Glutamatergic neuron (in vitro differentiated cells): ENCODE measurements around the gene EBI3. TPM values are rescaled to one million over a fixed set of nuclear protein-coding genes. Genes with fewer than 3 reads are reported as not detected.

Experiments used
- DNase-seq: peaks from one replicate; pipeline ENCODE4 v3.0.0; 2022
- H3K27ac Mint-ChIP-seq: one replicate; pipeline ENCODE4 v1.8.0; 2020; ENCODE audit warnings: mild to moderate bottlenecking, mixed read lengths, inconsistent platforms; ENCODE audit not compliant: unreplicated experiment
- H3K27me3 Mint-ChIP-seq: one replicate; pipeline ENCODE4 v1.8.0; 2020; ENCODE audit warnings: mild to moderate bottlenecking, moderate library complexity, mixed read lengths, inconsistent platforms; ENCODE audit not compliant: unreplicated experiment
- H3K36me3 Mint-ChIP-seq: one replicate; pipeline ENCODE4 v1.8.0; 2020; ENCODE audit warnings: mild to moderate bottlenecking, mixed read lengths, inconsistent platforms; ENCODE audit not compliant: unreplicated experiment
- H3K4me1 Mint-ChIP-seq: one replicate; pipeline ENCODE4 v1.8.0; 2020; ENCODE audit warnings: mild to moderate bottlenecking, low read depth, mixed read lengths, inconsistent platforms; ENCODE audit not compliant: unreplicated experiment
- H3K4me3 Mint-ChIP-seq: one replicate; pipeline ENCODE4 v1.8.0; 2020; ENCODE audit warnings: mild to moderate bottlenecking, mixed read lengths, inconsistent platforms; ENCODE audit not compliant: unreplicated experiment
- H3K9me3 Mint-ChIP-seq: one replicate; pipeline ENCODE4 v1.8.0; 2020; ENCODE audit warnings: mild to moderate bottlenecking, moderate library complexity, mixed read lengths, inconsistent platforms; ENCODE audit not compliant: unreplicated experiment
- CTCF ChIP-seq: fragments of 200-600 bp; sonication (generic); IDR thresholded peaks from one replicate; pipeline ENCODE4 v1.5.0; 2021; ENCODE audit not compliant: partially characterized antibody, unreplicated experiment
- total RNA-seq: library from RNA; stranded (reverse); fragmentation: NEBNext Ultra II Directional; extraction: Animal tissue kit (Norgen Biotek cat#: 25700); gene quantifications from one replicate; pipeline ENCODE4 v1.2.1, GENCODE V29; 2021; ENCODE audit not compliant: unreplicated experiment

EBI3 gene
- total RNA-seq, 1 donor from 2014 or later = not detected

GRCh38 chr19:4197228-4197624 is 32.1 kb upstream of the EBI3 start:
- H3K9me3 Mint-ChIP-seq = peaks cover 13% of the 10 kb centered on the region
- H3K4me1 Mint-ChIP-seq = peaks cover 18% of the 10 kb centered on the region
- peaks cover 19% of the 10 kb centered on the region for H3K27me3 Mint-ChIP-seq
- H3K36me3 Mint-ChIP-seq = peaks cover 8% of the 10 kb centered on the region
- peak overlapping the region; percentile 49 for H3K27ac Mint-ChIP-seq
- peak overlapping the region; percentile 98 for H3K4me3 Mint-ChIP-seq
- no peak for DNase-seq
- TF ChIP-seq CTCF = no peak

- peak; percentile 66 for DNase-seq
- peak overlapping the region; percentile 98 for H3K4me3 Mint-ChIP-seq
- no peak for TF ChIP-seq CTCF
- peaks cover 19% of the 10 kb centered on the region for H3K27me3 Mint-ChIP-seq
- peak overlapping the region; percentile 49 for H3K27ac Mint-ChIP-seq
- peaks cover 13% of the 10 kb centered on the region for H3K9me3 Mint-ChIP-seq
- peaks cover 8% of the 10 kb centered on the region for H3K36me3 Mint-ChIP-seq
- peaks cover 18% of the 10 kb centered on the region for H3K4me1 Mint-ChIP-seq
These were observed 31.5 kb upstream of the EBI3 start for GRCh38 chr19:4197625-4198466.

GRCh38 chr19:4198467-4199126 is 30.7 kb upstream of the EBI3 start:
- peaks cover 8% of the 10 kb centered on the region for H3K36me3 Mint-ChIP-seq
- no peak for DNase-seq
- H3K9me3 Mint-ChIP-seq = peaks cover 13% of the 10 kb centered on the region
- H3K27me3 Mint-ChIP-seq = peaks cover 17% of the 10 kb centered on the region
- TF ChIP-seq CTCF = no peak
- H3K27ac Mint-ChIP-seq = no peak overlapping the region
- H3K4me3 Mint-ChIP-seq = peak overlapping the region; percentile 73
- H3K4me1 Mint-ChIP-seq = peaks cover 17% of the 10 kb centered on the region

- no peak overlapping the region for H3K27ac Mint-ChIP-seq
- DNase-seq = no peak
- TF ChIP-seq CTCF = no peak
- H3K36me3 Mint-ChIP-seq = peaks cover 8% of the 10 kb centered on the region
- no peak overlapping the region for H3K4me3 Mint-ChIP-seq
- H3K9me3 Mint-ChIP-seq = peaks cover 9% of the 10 kb centered on the region
- H3K4me1 Mint-ChIP-seq = peaks cover 9% of the 10 kb centered on the region
- H3K27me3 Mint-ChIP-seq = peaks cover 17% of the 10 kb centered on the region
These were observed 29.5 kb upstream of the EBI3 start for GRCh38 chr19:4199699-4200293.
